SK-N-SH treated with all-trans-retinoic acid at 6 μM for 48 hours (cell line): ENCODE results near the gene CHP2.

Source experiments
- RARB ChIP-seq: fragments of 250-450 bp; sonication (Bioruptor Pico); IDR thresholded peaks from 2 replicates; pipeline ENCODE4 v1.8.0; 2021; ENCODE audit warnings: mild to moderate bottlenecking, moderate library complexity
- ZC3H10 ChIP-seq: fragments of 250-450 bp; sonication (Bioruptor Pico); IDR thresholded peaks from 2 replicates; pipeline ENCODE4 v1.5.1; 2021; ENCODE audit warnings: mild to moderate bottlenecking, moderate library complexity
- ZNF70 ChIP-seq: fragments of 450-650 bp; formaldehyde crosslinking; IDR thresholded peaks from 2 replicates; pipeline ENCODE4 v1.5.0; 2020; ENCODE audit warnings: mild to moderate bottlenecking, moderate library complexity

DNA sequence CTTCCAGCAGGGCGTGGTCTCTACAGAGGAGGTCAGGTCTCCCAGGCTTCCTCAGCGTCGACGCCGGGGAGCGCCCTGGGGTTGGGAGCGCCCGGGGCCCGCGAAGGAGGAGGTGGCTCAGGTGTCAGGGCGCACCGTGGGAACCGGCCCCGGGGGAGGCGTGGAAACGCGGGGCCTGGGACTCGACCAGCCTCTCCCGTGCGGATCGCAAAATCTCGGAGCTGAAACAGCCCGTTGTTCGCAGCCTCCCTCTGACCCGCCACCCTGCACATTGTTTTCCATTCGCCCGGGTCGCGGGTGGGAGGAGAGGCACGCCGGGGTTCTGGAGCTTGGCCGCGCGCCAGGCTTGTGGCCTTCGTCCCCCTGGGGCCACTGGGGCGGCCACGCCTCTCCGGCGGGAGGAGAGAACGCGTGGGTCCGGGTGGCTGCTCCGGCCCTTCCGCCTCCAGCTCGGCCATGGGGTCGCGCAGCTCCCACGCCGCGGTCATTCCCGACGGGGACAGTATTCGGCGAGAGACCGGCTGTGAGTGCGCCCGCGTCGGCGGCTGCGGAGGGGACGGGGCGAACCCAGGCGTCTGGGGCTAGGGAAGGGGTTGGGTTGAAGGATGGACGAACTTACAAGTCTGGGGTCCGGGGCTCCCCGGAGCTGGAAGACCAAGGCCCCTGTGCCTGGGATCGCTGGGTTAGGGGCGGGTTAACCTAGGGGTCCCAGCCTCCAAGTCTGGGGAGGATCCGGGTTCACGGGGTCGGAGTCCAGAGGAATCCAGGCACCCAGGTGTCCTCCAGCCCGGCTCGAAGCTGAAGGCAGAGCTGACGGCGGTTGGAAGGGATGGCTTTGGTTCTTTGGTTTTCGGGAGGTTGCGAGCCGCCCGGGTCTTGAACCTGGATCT lies at the start of gene CHP2:
- no peak for TF ChIP-seq ZC3H10
- no peak for TF ChIP-seq ZNF70 (CRISPR knock-in tag)
- TF ChIP-seq RARB (CRISPR knock-in tag), result no peak
